Smooth muscle cell (in vitro differentiated cells): ENCODE measurements around the gene MACROH2A1. TPM values are rescaled to one million over a fixed set of nuclear protein-coding genes. Genes with fewer than 3 reads are reported as not detected.

Experiments
- DNase-seq: peaks from one replicate; lab custom pipeline; 2025; ENCODE audit not compliant: unreplicated experiment; lab: John Stamatoyannopoulos, UW
- H2AFZ ChIP-seq: fragments of 200-600 bp; sonication (generic); 2 replicates; pipeline ENCODE4 v1.6.0; 2016; ENCODE audit warnings: antibody characterized with exemption, low read depth, mild to moderate bottlenecking
- H3F3A ChIP-seq: fragments of 200-600 bp; sonication (generic); 2 replicates; pipeline ENCODE4 v1.6.0; 2017; ENCODE audit warnings: antibody characterized with exemption, low read depth
- H3K27ac ChIP-seq: fragments of 200-600 bp; sonication (generic); 2 replicates; pipeline ENCODE4 v1.5.1; 2016; ENCODE audit warnings: low read depth, mild to moderate bottlenecking
- H3K27me3 ChIP-seq: fragments of 200-600 bp; sonication (generic); 2 replicates; pipeline ENCODE4 v1.6.1; 2016; ENCODE audit warnings: low read depth, mild to moderate bottlenecking
- H3K36me3 ChIP-seq: fragments of 200-600 bp; sonication (generic); 2 replicates; pipeline ENCODE4 v1.5.1; 2016; ENCODE audit warnings: low read depth
- H3K4me1 ChIP-seq: fragments of 200-600 bp; sonication (generic); 2 replicates; pipeline ENCODE4 v1.5.1; 2016; ENCODE audit warnings: low read depth
- H3K4me2 ChIP-seq: fragments of 200-600 bp; sonication (generic); 2 replicates; pipeline ENCODE4 v1.6.0; 2016; ENCODE audit warnings: mild to moderate bottlenecking
- H3K4me3 ChIP-seq: fragments of 200-600 bp; sonication (generic); 2 replicates; pipeline ENCODE4 v1.5.1; 2016; ENCODE audit warnings: mild to moderate bottlenecking
- H3K79me2 ChIP-seq: fragments of 200-600 bp; sonication (generic); 2 replicates; pipeline ENCODE4 v1.6.0; 2016; ENCODE audit warnings: low read depth, mild to moderate bottlenecking
- H3K9ac ChIP-seq: fragments of 200-600 bp; sonication (generic); 2 replicates; pipeline ENCODE4 v1.6.0; 2016; ENCODE audit warnings: low read depth
- H3K9me3 ChIP-seq: fragments of 200-600 bp; sonication (generic); replicated peaks from 2 replicates; pipeline ENCODE4 v1.5.1; 2016; ENCODE audit warnings: low read depth
- H4K20me1 ChIP-seq: fragments of 200-600 bp; sonication (generic); 2 replicates; pipeline ENCODE4 v1.6.0; 2016; ENCODE audit warnings: low read depth
- WGBS: methylation state at CpG from one replicate; pipeline ENCODE4 v1.1.7; 2016; ENCODE audit warnings: low lambda C conversion rate; 5-methylcytosine and 5-hydroxymethylcytosine counted together
- polyA plus RNA-seq: library from polyadenylated mRNA; unstranded; fragments of >200 nt; fragmentation: Nextera tagmentation; extraction: Ambion mirVana; gene quantifications from 2 replicates; pipeline ENCODE4 v1.2.1, GENCODE V29; 2016
- small RNA-seq: library from RNA; depleted of rRNA; stranded (forward); fragments of <200 nt; gene quantifications from one replicate; pipeline ENCODE3, GENCODE V24; 2014
- total RNA-seq: library from RNA; depleted of rRNA; stranded (reverse); fragments of >200 nt; gene quantifications from 2 replicates; pipeline ENCODE4 v1.2.3, GENCODE V29; 2014
- TF ChIP-seq, protein P1 (sequence below): fragments of 200-600 bp; sonication (generic); IDR thresholded peaks from 2 replicates; pipeline ENCODE4 v1.5.1; 2017; ENCODE audit warnings: borderline replicate concordance, mild to moderate bottlenecking, antibody characterized with exemption; ENCODE audit not compliant: insufficient read depth, poor library complexity, severe bottlenecking

The MACROH2A1 gene
- total and polyA plus RNA-seq, 2 experiments from 2014 or later = 309 to 371 TPM

DNA sequence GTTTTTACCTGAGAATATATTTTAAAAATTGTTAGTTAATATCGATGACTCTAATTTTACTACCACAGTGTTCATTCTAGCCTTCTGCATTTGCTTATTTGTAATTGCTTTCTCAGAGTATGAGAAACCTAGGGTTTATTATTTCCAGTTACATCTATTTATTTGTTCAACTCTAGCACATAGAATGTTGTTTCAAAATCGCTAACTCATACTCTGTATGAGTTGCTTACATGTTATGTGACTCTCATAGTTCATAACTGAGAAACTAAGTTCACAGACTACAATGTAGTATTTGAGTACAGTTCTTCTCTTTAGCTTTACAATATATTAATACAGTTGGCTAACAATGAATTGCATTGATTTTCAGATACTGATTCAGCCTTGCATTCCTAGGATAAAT lies 103.2 kb downstream of the MACROH2A1 start:
- Histone ChIP-seq H3K4me1 (no peaks in the 10 kb centered on the region), H2AFZ (no peak overlapping the region), H3K27me3 (no peaks in the 10 kb centered on the region), H3K9ac (no peak overlapping the region), H3K27ac (no peak overlapping the region), H3K4me2 (no peak overlapping the region), H3K36me3 (no peaks in the 10 kb centered on the region), H3K9me3 (no peaks in the 10 kb centered on the region), H4K20me1 (no peaks in the 10 kb centered on the region), H3K4me3 (no peak overlapping the region), H3K79me2 (no peaks in the 10 kb centered on the region), H3F3A (no peaks in the 10 kb centered on the region)
- no peak for DNase-seq
- TF ChIP-seq, protein P1, sequence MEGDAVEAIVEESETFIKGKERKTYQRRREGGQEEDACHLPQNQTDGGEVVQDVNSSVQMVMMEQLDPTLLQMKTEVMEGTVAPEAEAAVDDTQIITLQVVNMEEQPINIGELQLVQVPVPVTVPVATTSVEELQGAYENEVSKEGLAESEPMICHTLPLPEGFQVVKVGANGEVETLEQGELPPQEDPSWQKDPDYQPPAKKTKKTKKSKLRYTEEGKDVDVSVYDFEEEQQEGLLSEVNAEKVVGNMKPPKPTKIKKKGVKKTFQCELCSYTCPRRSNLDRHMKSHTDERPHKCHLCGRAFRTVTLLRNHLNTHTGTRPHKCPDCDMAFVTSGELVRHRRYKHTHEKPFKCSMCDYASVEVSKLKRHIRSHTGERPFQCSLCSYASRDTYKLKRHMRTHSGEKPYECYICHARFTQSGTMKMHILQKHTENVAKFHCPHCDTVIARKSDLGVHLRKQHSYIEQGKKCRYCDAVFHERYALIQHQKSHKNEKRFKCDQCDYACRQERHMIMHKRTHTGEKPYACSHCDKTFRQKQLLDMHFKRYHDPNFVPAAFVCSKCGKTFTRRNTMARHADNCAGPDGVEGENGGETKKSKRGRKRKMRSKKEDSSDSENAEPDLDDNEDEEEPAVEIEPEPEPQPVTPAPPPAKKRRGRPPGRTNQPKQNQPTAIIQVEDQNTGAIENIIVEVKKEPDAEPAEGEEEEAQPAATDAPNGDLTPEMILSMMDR = no peak
- 96% methylated on average over 2 of the region's 2 CpGs for WGBS

DNA sequence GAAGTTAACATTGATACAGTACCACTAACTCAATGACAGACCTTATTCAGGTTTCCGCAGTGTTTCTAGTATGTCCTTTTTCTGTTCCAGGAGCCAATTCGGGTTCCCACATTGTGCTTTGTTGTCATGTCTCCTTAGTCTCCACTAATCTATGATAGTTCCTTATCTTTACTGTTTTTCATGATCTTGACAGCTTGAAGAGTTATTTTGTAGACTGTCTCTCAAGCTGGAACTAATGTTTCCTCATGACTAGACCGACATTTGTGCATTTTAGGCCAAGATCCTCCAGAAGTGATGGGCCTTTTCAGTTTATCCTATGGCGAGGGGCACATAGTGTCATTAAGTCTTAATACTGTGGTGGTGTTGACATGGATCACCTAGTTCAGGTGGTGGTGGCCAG lies 104.2 kb downstream of the MACROH2A1 start:
- WGBS = 84% methylated on average over 4 of the region's 4 CpGs

DNA sequence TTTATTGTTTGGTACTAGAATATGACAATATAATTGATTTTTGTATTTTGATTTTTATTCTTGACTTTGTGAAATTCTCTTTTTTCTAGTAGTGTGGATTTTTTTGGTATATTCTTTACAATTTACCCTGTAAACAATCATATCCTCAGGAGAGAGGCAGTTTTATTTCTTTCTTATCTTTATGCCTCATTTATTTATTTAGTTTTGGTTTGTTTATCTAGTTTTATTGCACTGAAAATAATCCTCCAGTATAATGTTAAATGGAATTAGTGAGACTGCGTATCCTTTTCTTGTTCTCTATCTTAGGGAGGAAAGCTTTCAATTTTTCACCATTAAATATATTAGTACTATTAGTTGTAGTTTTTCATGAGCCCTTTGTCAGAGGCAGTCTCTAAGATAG lies 109.4 kb downstream of the MACROH2A1 start:
- WGBS = 45% methylated on average over 1 of the region's 1 CpG
- no peak for DNase-seq

More for the DNA sequence above, 104.2 kb downstream of the MACROH2A1 start:
- H3K27ac ChIP-seq = no peak overlapping the region
- H3K9ac ChIP-seq = no peak overlapping the region
- no peaks in the 10 kb centered on the region for H3K4me1 ChIP-seq
- H3K27me3 ChIP-seq = no peaks in the 10 kb centered on the region
- DNase-seq = no peak
- no peak overlapping the region for H3K4me2 ChIP-seq
- H4K20me1 ChIP-seq = no peaks in the 10 kb centered on the region
- H3F3A ChIP-seq = no peaks in the 10 kb centered on the region
- no peak overlapping the region for H2AFZ ChIP-seq
- H3K79me2 ChIP-seq = no peaks in the 10 kb centered on the region
- H3K36me3 ChIP-seq = no peaks in the 10 kb centered on the region
- H3K9me3 ChIP-seq = no peaks in the 10 kb centered on the region
- TF ChIP-seq, protein P1 = no peak
- no peak overlapping the region for H3K4me3 ChIP-seq

DNA sequence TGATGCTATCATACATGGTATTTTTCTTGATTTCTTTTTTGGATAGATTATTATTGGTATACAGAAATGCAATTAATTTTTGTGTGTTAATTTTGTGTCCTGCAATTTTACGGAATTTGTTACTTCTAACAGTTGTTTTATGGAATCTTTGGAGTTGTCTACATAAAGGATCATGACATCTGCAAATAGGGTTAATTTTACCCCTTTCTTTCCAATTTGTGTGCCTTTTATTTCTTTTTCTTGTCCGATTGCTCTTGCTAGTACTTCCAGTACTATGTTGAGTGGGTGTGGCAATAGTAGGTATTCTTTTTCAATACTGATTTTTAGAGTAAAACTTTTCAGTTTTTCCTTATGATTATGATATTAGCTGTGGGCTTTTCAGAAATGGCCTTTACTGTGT lies 111.5 kb downstream of the MACROH2A1 start:
- DNase-seq = no peak
- H3K9me3 ChIP-seq = no peaks in the 10 kb centered on the region
- H4K20me1 ChIP-seq = no peaks in the 10 kb centered on the region
- H3K36me3 ChIP-seq = no peaks in the 10 kb centered on the region
- H3K4me1 ChIP-seq = no peaks in the 10 kb centered on the region
- H3K27me3 ChIP-seq = no peaks in the 10 kb centered on the region
- no peaks in the 10 kb centered on the region for H3K79me2 ChIP-seq
- 91% methylated on average over 2 of the region's 2 CpGs for WGBS
- TF ChIP-seq, protein P1 = no peak
- H3K4me2 ChIP-seq = no peak overlapping the region
- no peak overlapping the region for H3K4me3 ChIP-seq
- H3K27ac ChIP-seq = no peak overlapping the region
- H3F3A ChIP-seq = no peaks in the 10 kb centered on the region
- H2AFZ ChIP-seq = no peak overlapping the region
- H3K9ac ChIP-seq = no peak overlapping the region

More for the DNA sequence above, 109.4 kb downstream of the MACROH2A1 start:
- H3K9ac ChIP-seq = no peak overlapping the region
- H3K4me1 ChIP-seq = no peaks in the 10 kb centered on the region
- H2AFZ ChIP-seq = peak overlapping the region; percentile 22
- no peak overlapping the region for H3K27ac ChIP-seq
- TF ChIP-seq, protein P1 = no peak
- no peaks in the 10 kb centered on the region for H3F3A ChIP-seq
- no peaks in the 10 kb centered on the region for H3K9me3 ChIP-seq
- H3K4me2 ChIP-seq = no peak overlapping the region
- no peak overlapping the region for H3K4me3 ChIP-seq
- no peaks in the 10 kb centered on the region for H3K36me3 ChIP-seq
- H3K79me2 ChIP-seq = no peaks in the 10 kb centered on the region
- H4K20me1 ChIP-seq = no peaks in the 10 kb centered on the region
- H3K27me3 ChIP-seq = no peaks in the 10 kb centered on the region

Small RNAs within 50 kb of the gene (small RNA-seq; reads per million reads assigned to genes)
- not detected for gene DCANP1

Other genes with a start within 250 kb of the MACROH2A1 start
- not detected in 2 replicates for gene DCANP1, start 48.1 kb upstream of the MACROH2A1 start, total RNA-seq
- not detected in 2 replicates for gene DCANP1, start 48.1 kb upstream of the MACROH2A1 start, polyA plus RNA-seq
- under 0.01 TPM in 1 of 2 replicates, not detected in the other for gene TIFAB, start 53.1 kb upstream of the MACROH2A1 start, total RNA-seq
- gene TIFAB, start 53.1 kb upstream of the MACROH2A1 start, polyA plus RNA-seq = 0.08 and 0.11 TPM in 2 replicates
- gene NEUROG1, start 136.7 kb upstream of the MACROH2A1 start, total RNA-seq = not detected in 2 replicates
- gene NEUROG1, start 136.7 kb upstream of the MACROH2A1 start, polyA plus RNA-seq = not detected in 2 replicates
- 589 and 667 TPM in 2 replicates for gene CXCL14, start 179.8 kb upstream of the MACROH2A1 start, total RNA-seq
- gene CXCL14, start 179.8 kb upstream of the MACROH2A1 start, polyA plus RNA-seq = 1,209 and 1,397 TPM in 2 replicates